ENCODE results near the gene ACADS. TPM values are rescaled to one million over a fixed set of nuclear protein-coding genes. Genes with fewer than 3 reads are reported as not detected.

ACADS gene
- total RNA-seq, 1 donor from 2014 or later: 4.2 TPM

Other genes starting within 250 kb of the ACADS start
- 252 TPM for gene DYNLL1, start 229.7 kb upstream of the ACADS start, total RNA-seq
- gene COQ5, start 196.7 kb upstream of the ACADS start, total RNA-seq: 20.6 TPM
- gene RNF10, start 191.5 kb upstream of the ACADS start, total RNA-seq: 77.7 TPM
- gene POP5, start 144.4 kb upstream of the ACADS start, total RNA-seq: 34.6 TPM
- 3.1 TPM for gene CABP1, start 85.2 kb upstream of the ACADS start, total RNA-seq
- 41.5 TPM for gene MLEC, start 38.7 kb upstream of the ACADS start, total RNA-seq
- gene UNC119B, start 15.4 kb upstream of the ACADS start, total RNA-seq: 11.9 TPM
- 64.7 TPM for gene SPPL3, start 178.5 kb downstream of the ACADS start, total RNA-seq